ENCODE measurements around the gene CASD1. TPM values are rescaled to one million over a fixed set of nuclear protein-coding genes. Genes with fewer than 3 reads are reported as not detected.
A peak's percentile ranks its signal among the peaks of the same experiment; 100 is the strongest.

Gene CASD1
- total and polyA plus RNA-seq, 2 experiments from 2014 or later: 15.5 to 38.1 TPM

DNA sequence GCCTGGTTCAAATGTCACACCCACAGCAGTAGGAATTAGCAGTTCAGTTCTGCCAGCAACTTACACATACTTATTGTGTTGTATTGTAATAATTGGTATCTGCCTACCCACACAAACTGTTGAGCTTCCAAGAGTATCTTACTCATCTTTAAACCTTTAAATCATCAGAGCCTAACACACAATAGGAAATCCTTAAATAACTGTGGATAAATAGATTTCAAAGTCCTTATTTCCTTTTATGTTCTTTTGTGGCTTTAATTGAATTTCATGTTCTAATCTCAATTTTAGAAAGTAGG is 3.9 kb downstream of the CASD1 start:
- Histone ChIP-seq H3K36me3 (ENCODE audit: insufficient read depth) (no peaks in the 10 kb centered on the region), H3K4me1 (ENCODE audit: insufficient read depth) (peaks cover 36% of the 10 kb centered on the region), H3K27me3 (ENCODE audit: insufficient read depth) (no peaks in the 10 kb centered on the region), H3F3A (replicated peaks; ENCODE audit: low read depth) (no peaks in the 10 kb centered on the region), H3K27ac (ENCODE audit: low read depth) (no peak overlapping the region), H3K4me2 (no peak overlapping the region), H3K79me2 (replicated peaks; ENCODE audit: insufficient read depth) (peaks cover 81% of the 10 kb centered on the region), H4K20me1 (replicated peaks; ENCODE audit: insufficient read depth) (0 out of 2 replicates have a peak, but pooled peaks cover 3% of the 10 kb centered on the region), H2AFZ (no peak overlapping the region), H3K4me3 (no peak overlapping the region), H3K9me2 (ENCODE audit: insufficient read depth) (no peaks in the 10 kb centered on the region)
- Mint-ChIP-seq H3K27me3 (ENCODE audit: insufficient read depth, low read depth, poor library complexity) (peaks cover 2% of the 10 kb centered on the region), H3K4me1 (peaks cover 60% of the 10 kb centered on the region), H3K9me3 (no peaks in the 10 kb centered on the region), H3K36me3 (ENCODE audit: low read depth) (peaks cover 6% of the 10 kb centered on the region; the same call in 1 of the 3 replicates), H3K27ac (no peak overlapping the region), H3K4me3 (no peak overlapping the region)
- ATAC-seq (no peak), DNase-seq (ENCODE audit: low spot score) (no peak)
- TF ChIP-seq ZNF331 (CRISPR knock-in tag; IDR thresholded peaks at IDR 0.05; ENCODE audit: low read depth): no peak

DNA sequence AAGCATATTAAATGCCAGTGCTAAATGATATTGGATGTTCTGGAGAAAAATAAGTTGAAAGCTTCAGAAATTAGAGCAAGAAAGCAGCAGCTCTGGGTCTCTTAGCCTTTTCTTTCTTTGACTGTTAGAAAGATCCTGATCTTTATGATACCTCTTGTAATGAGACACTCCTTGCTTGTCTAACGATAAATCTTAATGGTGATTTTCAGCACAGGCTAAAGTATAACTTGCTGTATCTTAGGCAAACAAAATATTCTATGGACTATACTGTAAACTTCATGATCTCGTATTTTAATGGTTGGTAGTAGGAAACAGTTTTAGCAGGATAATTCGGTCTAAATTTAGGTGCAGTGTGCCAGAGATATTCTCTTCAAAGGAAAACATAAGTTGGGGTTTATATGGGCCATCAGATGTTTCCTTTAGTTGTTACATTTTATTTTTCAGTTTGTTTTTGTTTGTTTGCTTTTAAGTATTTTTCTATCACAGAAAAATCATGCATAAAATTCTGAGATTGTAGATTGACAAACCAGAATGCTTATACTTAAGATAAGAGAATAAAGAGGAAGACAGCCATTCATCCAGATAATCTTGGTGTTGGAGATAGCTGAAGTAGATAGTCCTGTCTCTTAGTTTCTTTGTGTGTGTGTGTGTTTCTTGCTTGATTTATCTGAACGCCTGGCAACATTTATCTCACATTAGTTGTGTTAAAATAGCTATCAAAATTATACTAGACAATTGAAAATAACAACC is 4.7 kb downstream of the CASD1 start:
- H3K79me2 ChIP-seq (replicated peaks; ENCODE audit: insufficient read depth): peaks cover 85% of the 10 kb centered on the region
- H4K20me1 ChIP-seq (replicated peaks; ENCODE audit: insufficient read depth): 0 out of 2 replicates have a peak, but pooled peaks cover 3% of the 10 kb centered on the region
- H3K27me3 Mint-ChIP-seq (ENCODE audit: insufficient read depth, low read depth, poor library complexity): no peaks in the 10 kb centered on the region
- H3K36me3 ChIP-seq (ENCODE audit: insufficient read depth): no peaks in the 10 kb centered on the region
- no peaks in the 10 kb centered on the region for H3K9me3 Mint-ChIP-seq
- ATAC-seq: no peak
- peaks cover 36% of the 10 kb centered on the region for H3K4me1 ChIP-seq (ENCODE audit: insufficient read depth)
- DNase-seq (ENCODE audit: low spot score): no peak
- peak overlapping the region; percentile 22; the same call in 1 of the 2 replicates for H3K4me2 ChIP-seq
- peak overlapping the region; percentile 42 for H3K27ac Mint-ChIP-seq
- peaks cover 9% of the 10 kb centered on the region; the same call in 1 of the 3 replicates for H3K36me3 Mint-ChIP-seq (ENCODE audit: low read depth)
- no peak overlapping the region for H3K27ac ChIP-seq (ENCODE audit: low read depth)
- H3K27me3 ChIP-seq (ENCODE audit: insufficient read depth): no peaks in the 10 kb centered on the region
- H3F3A ChIP-seq (replicated peaks; ENCODE audit: low read depth): no peaks in the 10 kb centered on the region
- peaks cover 55% of the 10 kb centered on the region for H3K4me1 Mint-ChIP-seq
- no peak overlapping the region for H2AFZ ChIP-seq
- H3K4me3 ChIP-seq: no peak overlapping the region
- no peak overlapping the region for H3K4me3 Mint-ChIP-seq
- no peaks in the 10 kb centered on the region for H3K9me2 ChIP-seq (ENCODE audit: insufficient read depth)
- TF ChIP-seq NANOG (IDR thresholded peaks at IDR 0.05; ENCODE audit: borderline replicate concordance) (no peak), STAT1 (IDR thresholded peaks at IDR 0.05; ENCODE audit: unreplicated experiment) (no peak), REST (IDR thresholded peaks at IDR 0.05; ENCODE audit: unreplicated experiment) (no peak), CREB1 (CRISPR knock-in tag; IDR thresholded peaks at IDR 0.05; ENCODE audit: low read depth) (no peak), ZNF331 (CRISPR knock-in tag; IDR thresholded peaks at IDR 0.05; ENCODE audit: low read depth) (no peak), ZNF114 (CRISPR knock-in tag; IDR thresholded peaks at IDR 0.05) (no peak), JUNB (IDR thresholded peaks at IDR 0.05; ENCODE audit: unreplicated experiment) (no peak), CTCF (conservative IDR thresholded peaks at IDR 0.05; ENCODE audit: low read depth in 2 of 2) (no peak), EZH2 (IDR thresholded peaks at IDR 0.05; ENCODE audit: low read depth, unreplicated experiment) (no peak)
- TF ChIP-seq, protein P1, sequence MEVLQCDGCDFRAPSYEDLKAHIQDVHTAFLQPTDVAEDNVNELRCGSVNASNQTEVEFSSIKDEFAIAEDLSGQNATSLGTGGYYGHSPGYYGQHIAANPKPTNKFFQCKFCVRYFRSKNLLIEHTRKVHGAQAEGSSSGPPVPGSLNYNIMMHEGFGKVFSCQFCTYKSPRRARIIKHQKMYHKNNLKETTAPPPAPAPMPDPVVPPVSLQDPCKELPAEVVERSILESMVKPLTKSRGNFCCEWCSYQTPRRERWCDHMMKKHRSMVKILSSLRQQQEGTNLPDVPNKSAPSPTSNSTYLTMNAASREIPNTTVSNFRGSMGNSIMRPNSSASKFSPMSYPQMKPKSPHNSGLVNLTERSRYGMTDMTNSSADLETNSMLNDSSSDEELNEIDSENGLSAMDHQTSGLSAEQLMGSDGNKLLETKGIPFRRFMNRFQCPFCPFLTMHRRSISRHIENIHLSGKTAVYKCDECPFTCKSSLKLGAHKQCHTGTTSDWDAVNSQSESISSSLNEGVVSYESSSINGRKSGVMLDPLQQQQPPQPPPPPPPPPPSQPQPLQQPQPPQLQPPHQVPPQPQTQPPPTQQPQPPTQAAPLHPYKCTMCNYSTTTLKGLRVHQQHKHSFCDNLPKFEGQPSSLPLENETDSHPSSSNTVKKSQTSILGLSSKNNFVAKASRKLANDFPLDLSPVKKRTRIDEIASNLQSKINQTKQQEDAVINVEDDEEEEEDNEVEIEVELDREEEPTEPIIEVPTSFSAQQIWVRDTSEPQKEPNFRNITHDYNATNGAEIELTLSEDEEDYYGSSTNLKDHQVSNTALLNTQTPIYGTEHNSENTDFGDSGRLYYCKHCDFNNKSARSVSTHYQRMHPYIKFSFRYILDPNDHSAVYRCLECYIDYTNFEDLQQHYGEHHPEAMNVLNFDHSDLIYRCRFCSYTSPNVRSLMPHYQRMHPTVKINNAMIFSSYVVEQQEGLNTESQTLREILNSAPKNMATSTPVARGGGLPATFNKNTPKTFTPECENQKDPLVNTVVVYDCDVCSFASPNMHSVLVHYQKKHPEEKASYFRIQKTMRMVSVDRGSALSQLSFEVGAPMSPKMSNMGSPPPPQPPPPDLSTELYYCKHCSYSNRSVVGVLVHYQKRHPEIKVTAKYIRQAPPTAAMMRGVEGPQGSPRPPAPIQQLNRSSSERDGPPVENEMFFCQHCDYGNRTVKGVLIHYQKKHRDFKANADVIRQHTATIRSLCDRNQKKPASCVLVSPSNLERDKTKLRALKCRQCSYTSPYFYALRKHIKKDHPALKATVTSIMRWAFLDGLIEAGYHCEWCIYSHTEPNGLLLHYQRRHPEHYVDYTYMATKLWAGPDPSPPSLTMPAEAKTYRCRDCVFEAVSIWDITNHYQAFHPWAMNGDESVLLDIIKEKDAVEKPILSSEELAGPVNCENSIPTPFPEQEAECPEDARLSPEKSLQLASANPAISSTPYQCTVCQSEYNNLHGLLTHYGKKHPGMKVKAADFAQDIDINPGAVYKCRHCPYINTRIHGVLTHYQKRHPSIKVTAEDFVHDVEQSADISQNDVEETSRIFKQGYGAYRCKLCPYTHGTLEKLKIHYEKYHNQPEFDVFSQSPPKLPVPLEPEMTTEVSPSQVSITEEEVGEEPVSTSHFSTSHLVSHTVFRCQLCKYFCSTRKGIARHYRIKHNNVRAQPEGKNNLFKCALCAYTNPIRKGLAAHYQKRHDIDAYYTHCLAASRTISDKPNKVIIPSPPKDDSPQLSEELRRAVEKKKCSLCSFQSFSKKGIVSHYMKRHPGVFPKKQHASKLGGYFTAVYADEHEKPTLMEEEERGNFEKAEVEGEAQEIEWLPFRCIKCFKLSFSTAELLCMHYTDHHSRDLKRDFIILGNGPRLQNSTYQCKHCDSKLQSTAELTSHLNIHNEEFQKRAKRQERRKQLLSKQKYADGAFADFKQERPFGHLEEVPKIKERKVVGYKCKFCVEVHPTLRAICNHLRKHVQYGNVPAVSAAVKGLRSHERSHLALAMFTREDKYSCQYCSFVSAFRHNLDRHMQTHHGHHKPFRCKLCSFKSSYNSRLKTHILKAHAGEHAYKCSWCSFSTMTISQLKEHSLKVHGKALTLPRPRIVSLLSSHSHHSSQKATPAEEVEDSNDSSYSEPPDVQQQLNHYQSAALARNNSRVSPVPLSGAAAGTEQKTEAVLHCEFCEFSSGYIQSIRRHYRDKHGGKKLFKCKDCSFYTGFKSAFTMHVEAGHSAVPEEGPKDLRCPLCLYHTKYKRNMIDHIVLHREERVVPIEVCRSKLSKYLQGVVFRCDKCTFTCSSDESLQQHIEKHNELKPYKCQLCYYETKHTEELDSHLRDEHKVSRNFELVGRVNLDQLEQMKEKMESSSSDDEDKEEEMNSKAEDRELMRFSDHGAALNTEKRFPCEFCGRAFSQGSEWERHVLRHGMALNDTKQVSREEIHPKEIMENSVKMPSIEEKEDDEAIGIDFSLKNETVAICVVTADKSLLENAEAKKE (CRISPR knock-in tag; IDR thresholded peaks at IDR 0.05): no peak
